Measurements from ENCODE around the gene TUBG2.

GRCh38 chr17:42674755-42675347 is 15.8 kb downstream of the TUBG2 start:
- TF ChIP-seq CTCF (IDR thresholded peaks at IDR 0.05; ENCODE audit: poor library complexity) (no peak), EZH2 (IDR thresholded peaks at IDR 0.05; ENCODE audit: borderline replicate concordance) (no peak)

Measured in hepatocyte (in vitro differentiated cells).